NCI-H187 (cell line): ENCODE measurements around the gene ATXN7L1.
"Not testable (repeated sequence)": the region's sequence is repeated elsewhere in the genome, so short reads cannot be mapped to it uniquely, and the experiment has no call there.

Experiments
- DNase-seq, 2 experiments: peaks; one replicate each; lab custom pipeline; 2025; lab: John Stamatoyannopoulos, UW

ATXN7L1 gene

DNA sequence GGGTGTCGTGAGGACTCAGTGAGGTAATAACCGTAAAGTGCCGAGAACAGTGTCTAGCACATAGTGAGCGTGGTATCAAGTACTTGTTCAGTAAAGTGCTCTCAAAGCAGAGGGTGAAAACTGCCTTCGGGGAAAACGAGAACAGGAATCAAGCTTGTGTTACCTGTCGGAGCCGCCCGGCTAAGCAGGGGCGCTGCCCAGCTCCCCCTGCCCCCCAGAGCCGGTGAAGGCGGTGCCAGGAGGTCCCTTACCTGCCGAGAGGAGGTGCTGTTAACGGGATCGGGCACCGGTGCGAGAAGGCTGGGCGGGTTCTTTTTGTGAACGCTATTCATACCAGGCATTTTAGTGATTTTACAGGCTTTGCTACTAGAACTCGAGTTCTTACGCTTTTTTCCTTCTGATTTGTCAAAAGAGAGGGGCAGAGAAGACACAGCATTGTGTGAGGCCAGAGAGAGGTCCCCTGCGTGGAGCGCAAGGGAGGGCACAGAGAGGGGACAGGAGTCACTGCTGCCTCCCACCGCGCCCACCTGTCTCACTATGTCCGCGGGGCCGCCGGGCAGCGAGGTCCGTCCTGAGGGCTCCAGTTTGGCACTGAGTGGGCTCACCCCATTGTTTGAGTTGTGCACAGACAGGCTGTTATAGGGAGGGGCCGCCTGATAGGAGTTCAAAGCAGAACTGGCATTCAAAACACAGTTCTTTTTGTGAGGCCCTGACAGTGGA, 262.6 kb downstream of the ATXN7L1 start:
- DNase-seq, result no peak

- no peak for DNase-seq
Measured at GRCh38 chr7:105612806-105613205, 263.6 kb downstream of the ATXN7L1 start.

DNA sequence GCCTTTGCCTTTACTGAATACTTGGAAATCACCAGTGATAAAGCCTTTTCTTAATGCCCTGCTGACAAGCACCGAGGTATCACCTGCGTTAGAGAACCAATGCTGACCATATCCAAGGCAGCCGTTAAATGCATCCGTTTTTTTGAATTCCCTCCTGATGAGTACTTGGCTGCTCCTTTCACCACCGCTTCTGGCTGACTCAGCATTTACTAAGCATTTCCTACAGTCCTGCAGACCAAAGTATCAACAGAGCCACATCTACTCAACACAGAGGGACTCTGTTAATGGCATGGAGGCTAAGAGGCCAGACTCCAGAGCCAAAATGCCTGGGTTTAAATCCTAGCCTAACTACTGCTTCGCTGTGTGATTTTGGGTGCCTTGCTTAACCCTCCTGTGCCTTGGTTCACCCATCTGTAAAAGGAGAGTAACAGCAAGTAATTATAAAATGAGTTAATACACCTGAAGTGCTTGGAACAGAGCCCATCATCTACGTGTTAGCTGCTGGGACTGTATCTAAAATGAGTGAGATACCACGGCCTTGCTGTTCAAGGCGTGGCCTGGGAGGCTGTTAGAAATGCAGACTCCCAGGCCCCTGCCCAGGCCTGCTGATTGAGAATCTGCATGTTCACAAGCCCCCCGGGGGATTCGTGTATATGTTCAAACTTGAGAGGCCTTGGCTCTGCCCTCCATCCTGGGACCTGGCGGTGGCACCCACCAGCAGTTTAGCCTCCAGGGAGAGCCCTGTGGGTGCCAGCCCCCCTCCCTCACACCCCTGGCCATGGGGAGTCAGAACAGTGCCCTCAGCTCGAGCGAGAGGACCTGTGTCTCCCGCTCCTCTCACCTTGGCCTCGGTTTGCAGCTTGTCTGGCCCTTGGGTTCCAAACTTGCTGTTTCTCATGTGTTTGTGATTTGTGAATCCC, 264.3 kb downstream of the ATXN7L1 start:
- no peak for DNase-seq

DNA sequence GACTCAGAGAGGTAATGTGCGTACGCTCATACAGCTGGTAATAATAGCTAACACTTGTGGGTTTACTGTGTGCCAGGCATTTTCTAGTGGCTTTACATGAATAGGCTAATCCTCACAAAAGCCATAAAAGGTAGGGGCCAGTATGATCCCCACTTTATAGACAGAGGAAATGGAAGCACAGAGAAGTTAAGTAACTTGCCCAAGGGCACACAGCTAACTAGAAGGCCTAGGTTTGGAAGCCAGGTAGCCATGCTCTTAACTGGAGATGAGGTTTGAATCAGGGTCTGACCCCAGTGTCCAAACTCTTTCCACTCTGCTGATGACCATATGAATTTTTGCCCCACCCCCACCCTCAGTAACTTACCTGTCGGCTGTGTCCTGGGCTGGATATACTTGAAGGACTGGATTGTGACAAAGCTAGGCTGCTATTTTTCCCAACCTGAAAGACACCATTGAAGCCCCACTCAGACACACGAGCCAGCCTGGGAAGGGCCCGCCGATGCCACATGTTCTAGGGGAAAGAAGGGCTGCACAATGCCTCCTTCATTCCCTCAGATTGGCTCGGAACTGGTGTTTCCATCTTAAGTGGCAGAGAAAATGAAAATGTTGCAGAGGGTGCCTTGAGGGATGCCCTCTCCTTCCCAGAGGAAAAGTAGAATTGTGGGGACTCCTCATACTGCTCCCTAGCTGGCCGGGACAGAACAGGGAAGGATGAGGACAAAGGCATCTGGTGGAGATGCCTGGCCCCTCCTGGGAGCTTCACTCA, 266.1 kb downstream of the ATXN7L1 start:
- DNase-seq, result no peak

GRCh38 chr7:105602325-105603305, 273.8 kb downstream of the ATXN7L1 start:
- no peak for DNase-seq

DNA sequence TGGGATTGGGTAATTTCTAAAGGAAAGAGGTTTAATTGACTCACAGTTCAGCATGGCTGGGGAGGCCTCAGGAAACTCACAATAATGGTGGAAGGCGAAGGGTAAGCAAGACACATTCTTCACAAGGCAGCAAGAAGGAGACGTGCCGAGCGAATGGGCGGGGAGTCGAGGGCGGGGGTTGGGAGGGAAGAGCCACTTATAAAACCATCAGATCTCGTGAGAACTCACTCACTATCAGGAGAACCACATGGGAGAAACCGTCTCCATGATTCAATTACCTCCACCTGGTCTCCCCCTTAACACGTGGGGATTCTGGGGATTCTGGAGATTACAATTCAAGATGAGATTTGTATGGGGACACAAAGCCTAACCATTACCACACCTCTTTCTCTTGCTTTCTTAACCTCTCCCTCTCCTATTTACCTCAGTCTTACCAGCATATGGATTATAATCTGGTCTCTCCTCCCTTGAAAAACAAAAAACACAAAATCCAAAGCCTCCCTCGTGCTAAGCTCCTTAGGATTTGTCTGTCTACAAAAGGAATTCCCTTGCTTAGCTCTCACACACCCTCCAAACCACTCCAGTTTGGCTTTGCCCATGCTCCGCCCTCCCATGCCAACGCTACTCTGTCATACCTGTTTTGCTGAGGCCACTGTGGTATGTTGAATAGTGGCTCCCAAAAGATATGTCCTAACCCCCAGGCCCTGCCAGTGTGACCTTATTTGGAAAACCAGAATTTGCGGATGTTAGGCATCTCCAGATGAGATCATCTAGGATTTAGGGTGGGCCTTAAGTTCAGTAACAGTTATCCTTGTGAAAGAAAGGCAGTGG, 275.5 kb downstream of the ATXN7L1 start:
- DNase-seq, result no peak

DNA sequence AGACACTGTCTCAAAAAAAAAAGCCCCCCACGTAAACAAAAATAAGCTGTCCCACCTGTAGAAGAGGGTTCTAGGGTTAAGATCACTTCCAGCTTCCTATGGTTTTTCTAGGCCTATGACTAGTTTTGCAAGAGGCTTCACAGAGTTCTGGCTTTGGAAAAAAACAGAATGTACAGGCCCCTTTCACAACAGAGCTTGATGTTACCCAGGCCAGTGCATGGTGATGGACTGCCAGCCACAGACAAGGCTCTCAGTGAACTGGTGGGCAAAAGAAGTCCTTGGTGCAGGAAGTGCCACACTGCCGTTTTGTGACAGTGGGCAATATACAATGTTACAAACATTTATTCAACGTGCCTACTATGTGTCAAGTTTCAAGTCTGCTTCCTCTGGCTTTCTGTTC, 276.8 kb downstream of the ATXN7L1 start:
- no peak for DNase-seq

DNA sequence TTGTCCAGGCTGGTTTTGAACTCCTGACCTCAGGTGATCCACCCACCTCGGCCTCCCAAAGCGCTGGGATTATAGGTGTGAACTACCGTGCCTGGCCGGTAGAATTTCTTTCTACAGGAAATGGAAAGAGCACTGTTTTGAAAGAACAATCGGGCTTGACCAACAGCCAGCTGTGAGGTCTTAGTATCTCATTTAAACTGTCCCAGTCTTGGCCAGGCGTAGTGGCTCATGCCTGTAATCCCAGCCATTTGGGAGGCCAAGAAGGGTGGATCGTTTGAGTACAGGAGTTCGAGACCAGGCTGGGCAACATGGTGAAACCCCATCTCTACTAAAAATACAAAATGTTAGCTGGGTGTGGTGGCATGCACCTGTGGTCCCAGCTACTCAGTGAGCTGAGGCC, 277.3 kb downstream of the ATXN7L1 start:
- not testable (repeated sequence) for DNase-seq

GRCh38 chr7:105596866-105597265, 279.5 kb downstream of the ATXN7L1 start:
- DNase-seq, result no peak

DNA sequence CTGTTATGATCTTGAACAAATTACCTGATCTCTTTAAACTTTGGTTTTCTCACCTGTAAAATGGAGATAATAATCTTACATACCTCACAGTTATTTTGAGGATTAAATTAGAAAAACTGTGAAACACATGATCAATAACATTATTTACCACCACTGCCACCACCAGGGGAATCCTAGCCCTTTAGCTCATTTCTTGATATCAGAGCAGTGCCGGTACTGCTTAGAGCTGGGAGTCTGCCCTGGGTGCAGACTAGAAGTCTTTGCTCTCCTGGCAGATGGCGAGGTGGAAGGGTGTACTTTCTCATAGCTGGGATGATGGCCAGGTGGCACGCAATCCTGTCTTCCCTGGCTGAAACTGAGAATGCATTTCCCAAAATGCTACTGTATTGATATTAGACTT, 282.4 kb downstream of the ATXN7L1 start:
- DNase-seq, result no peak

GRCh38 chr7:105591522-105591921, 284.9 kb downstream of the ATXN7L1 start:
- no peak for DNase-seq

DNA sequence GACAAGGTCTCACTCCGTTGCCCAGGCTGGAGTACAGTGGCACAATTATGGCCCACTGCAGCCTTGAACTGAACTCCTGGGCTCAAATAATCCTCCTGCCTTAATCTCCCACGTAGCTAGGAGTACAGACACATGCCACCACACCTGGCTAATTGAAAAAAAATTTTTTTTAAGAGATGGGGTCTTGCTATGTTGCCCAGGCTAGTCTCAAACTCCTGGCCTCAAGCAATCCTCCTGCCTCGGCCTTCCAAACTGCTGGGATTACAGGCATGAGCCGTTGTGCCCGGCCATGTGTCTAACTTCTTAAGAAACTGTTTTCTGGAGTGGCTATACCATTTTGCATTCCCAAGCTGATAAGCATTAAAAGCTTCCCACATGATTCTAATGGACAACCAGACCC, 285.6 kb downstream of the ATXN7L1 start:
- DNase-seq, result no peak

- DNase-seq, result peak in 1 of 2 experiments; percentile 62
Measured at GRCh38 chr7:105589356-105590077, 286.9 kb downstream of the ATXN7L1 start.

DNA sequence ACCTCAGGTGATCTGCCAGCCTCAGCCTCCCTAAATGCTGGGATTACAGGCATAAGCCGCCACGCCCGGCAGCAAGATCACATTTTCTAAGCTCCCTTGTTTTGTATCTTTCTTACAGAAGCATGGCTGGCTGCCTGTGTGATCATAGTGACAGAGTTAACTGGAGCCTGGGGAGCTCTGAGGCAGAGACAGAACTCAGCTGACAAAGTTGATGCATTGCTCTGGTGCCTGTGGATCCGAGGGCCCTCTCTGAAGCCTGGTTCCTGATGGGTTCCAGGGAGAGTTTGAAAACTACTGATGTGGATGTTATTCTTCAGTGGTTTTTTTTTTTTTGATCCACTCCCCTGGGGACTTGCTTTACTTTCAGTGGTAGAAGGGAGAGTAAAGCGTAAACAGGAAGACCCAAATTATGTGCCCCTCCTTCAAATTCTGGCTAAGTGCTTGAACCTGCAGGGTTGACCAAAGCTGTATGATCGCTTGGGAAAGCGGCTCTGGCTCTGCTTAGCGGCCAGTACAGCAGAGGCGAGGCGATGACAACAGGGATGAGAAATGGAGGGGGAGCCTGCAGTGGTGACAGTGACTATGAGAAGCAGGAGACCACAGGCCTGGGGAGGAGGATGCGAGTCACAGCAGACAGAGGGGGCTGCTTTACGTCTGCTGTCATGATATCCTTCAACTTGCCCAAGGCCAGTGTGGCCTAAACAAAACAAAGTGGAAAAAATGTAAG, 288.3 kb downstream of the ATXN7L1 start:
- no peak for DNase-seq

DNA sequence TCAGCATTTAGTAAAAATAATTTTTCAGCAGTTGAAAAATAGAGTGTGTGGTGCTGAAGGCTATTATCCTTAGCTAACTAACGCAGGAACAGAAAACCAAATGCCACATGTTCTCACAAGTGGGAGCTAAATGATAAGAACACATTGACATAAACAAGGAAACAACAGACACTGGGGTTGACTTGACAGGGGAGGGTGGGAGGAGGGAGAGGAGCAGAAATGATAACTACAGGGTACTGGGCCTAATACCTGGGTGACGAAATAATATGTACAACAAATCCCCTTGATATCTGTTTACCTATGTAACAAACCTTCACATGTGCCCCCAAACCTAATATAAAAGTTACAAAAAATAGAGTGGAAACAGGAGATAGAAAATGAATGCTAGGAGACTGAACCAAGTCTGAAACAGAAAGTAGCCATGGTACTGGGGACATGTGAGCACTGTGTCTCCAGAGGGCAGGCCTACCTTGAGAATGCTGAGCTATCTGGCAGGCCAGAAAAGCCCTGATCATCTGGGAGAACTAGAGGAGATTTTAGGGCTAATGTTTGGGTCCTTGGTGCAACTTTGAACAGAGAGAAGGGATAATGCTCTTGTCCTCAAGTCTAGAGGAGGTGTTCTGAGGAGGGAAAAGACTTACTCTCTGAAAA, 290.4 kb downstream of the ATXN7L1 start:
- no peak for DNase-seq

DNA sequence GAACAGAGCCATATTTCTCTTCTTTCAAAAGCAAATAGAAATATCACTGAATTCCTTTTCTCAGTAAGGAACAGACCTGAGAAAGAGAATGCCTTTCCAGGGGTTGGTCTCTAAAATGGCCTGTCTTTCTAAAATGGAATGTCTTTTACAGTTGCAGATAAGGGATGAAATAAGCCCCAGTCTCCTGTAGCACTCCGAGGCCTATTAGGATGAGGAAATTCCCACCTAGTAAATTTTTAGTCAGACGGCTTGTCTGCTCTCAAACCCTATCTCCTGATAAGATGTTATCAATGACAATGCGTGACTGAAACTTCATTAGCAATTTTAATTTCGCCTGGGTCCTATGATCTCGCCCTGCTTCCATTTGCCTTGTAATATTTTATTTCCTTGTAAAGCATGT, 292.2 kb downstream of the ATXN7L1 start:
- no peak for DNase-seq

GRCh38 chr7:105583061-105583460, 293.3 kb downstream of the ATXN7L1 start:
- DNase-seq, result no peak

DNA sequence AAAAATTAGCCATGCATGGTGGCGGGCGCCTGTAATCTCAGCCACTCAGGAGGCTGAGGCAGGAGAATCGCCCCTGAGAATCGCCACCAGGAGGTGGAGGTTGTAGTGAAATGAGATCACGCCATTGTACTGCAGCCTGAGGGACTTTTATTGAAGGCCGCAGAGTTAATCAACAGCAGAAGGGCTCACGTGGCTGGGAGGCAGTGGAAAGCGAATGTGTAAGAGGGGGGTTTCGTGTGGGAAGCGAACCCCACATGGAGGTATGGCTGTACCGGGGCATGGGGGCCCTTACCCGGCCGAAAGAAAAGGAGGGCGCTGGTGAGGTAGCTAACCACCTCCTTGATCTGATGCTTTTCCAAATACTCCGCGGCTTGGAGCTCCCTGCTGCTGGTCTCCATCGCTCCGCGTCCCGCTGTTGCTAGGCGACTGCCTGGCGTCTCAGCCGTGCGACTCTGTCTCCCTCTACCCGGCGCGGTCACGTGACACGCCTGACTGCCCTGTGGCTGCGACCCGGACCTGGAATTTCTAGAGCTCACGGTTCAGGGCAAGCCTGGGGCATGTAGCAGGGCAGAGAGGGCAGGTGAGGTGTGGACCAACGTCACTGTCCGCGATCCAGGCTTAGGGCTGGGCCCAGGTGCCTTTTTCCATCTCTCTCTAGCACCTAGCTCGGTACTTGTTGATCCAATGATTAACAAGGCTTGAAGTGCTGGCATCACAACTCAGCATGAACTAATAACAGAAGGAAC, 295.2 kb downstream of the ATXN7L1 start, which contains the start of gene EFCAB10:
TSS of gene EFCAB10 (minus strand) at position 428 of the 746 bp plus-strand sequence. CDS start at position 398, 30 bp downstream.
- DNase-seq, result peak; percentile 73 to 79
